Esophagus squamous epithelium (tissue), 5 donors: Measurements from ENCODE around the gene IL10RA. TPM values are rescaled to one million over a fixed set of nuclear protein-coding genes. Genes with fewer than 3 reads are reported as not detected.
"Not testable (repeated sequence)": the region's sequence is repeated elsewhere in the genome, so short reads cannot be mapped to it uniquely, and the experiment has no call there.

Source experiments
- DNase-seq: peaks from one replicate; lab custom pipeline; 2025; lab: John Stamatoyannopoulos, UW
- H3K27ac ChIP-seq, 4 donors: fragments of 200-600 bp; sonication (generic); one replicate each; pipeline ENCODE4 v1.5.1; 2016 to 2019; ENCODE audit warnings: mild to moderate bottlenecking in 1 of 4
- H3K27me3 ChIP-seq, 4 donors: fragments of 200-600 bp; sonication (generic); 1 replicate in 3 of 4; 2 replicates in 1 of 4; pipeline versions ENCODE4 v1.5.1 to v1.6.0; 2017 to 2021; ENCODE audit warnings: antibody characterized with exemption in 1 of 4
- H3K36me3 ChIP-seq, 3 donors: fragments of 200-600 bp; sonication (generic); one replicate each; pipeline ENCODE4 v1.5.1; 2016 to 2019
- H3K4me1 ChIP-seq, 3 donors: fragments of 200-600 bp; sonication (generic); one replicate each; pipeline ENCODE4 v1.5.1; 2017 to 2019
- H3K4me3 ChIP-seq, 4 donors: fragments of 200-600 bp; sonication (generic); 1 replicate in 3 of 4; 2 replicates in 1 of 4; pipeline ENCODE4 v1.5.1; 2016 to 2019; ENCODE audit warnings: mild to moderate bottlenecking in 2 of 4, moderate library complexity in 1 of 4
- H3K9me3 ChIP-seq, 3 donors: fragments of 200-600 bp; sonication (generic); one replicate each; pipeline ENCODE4 v1.5.1; 2016 to 2019
- POLR2A ChIP-seq, 4 donors: fragments of 450-650 bp; IDR thresholded peaks; one replicate each; pipeline ENCODE4 v1.6.1; 2017; ENCODE audit warnings: antibody characterized with exemption in 4 of 4, mild to moderate bottlenecking in 4 of 4, moderate library complexity in 3 of 4
- WGBS, 2 donors: methylation state at CpG; one replicate each; pipeline ENCODE4 v1.1.5; 2018; 5-methylcytosine and 5-hydroxymethylcytosine counted together
- intact Hi-C: fragments of 100-400 bp; cut with DNase I; formaldehyde crosslinking; loops from one replicate; pipeline ENCODE4 v1.15.0; 2022
- total RNA-seq, 4 donors: library from RNA; depleted of rRNA; stranded (reverse); fragments of >200 nt; gene quantifications; one replicate each; pipeline ENCODE4 v1.1.0, GENCODE V29; 2016
- TF ChIP-seq, protein P1 (sequence below), 6 experiments: fragments of 450-650 bp in 4 of 6; fragments of 200-600 bp in 2 of 6; sonication (generic) in 2 of 6; IDR thresholded peaks; one replicate each; pipeline ENCODE4 v1.5.1; 2016 to 2019; ENCODE audit warnings: antibody characterized with exemption in 6 of 6, mild to moderate bottlenecking in 4 of 6, moderate library complexity in 4 of 6
- donor health status: DM: yes; HTN: yes; CAD: no.

Gene IL10RA
- total RNA-seq, 4 donors from 2014 or later: 2.2 to 21.2 (median 11.3) TPM

DNA sequence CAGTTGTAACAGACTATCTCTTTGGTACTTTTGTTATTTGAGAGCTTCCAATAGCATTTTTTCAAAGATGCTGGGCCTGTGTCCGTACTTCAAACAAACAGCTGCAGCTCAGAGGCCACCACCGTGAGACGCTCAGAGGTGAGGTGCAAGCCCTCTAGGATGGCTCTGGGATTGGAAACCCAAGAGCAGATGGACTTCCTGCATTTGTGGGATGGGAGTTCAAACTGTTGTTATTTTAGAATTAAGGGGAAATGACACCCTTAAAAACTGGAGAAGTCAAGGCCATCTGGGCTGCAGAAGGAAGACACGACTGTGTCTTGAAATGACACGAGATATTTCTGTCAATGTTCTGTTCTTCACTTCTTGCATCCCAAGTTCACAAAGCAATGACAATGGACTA is 9.2 kb upstream of the IL10RA start:
- Histone ChIP-seq H3K27me3 (peaks cover 0 to 40% (median 0%) of the 10 kb centered on the region in 4 donors), H3K4me1 (peaks cover 0 to 11% (median 6%) of the 10 kb centered on the region in 3 donors), H3K36me3 (no peaks in the 10 kb centered on the region), H3K9me3 (no peaks in the 10 kb centered on the region), H3K27ac (no peak overlapping the region), H3K4me3 (no peak overlapping the region)
- no peak for DNase-seq
- 77 to 83% methylated on average over 4 to 5 of the region's 5 CpGs for WGBS, 2 donors
- TF ChIP-seq POLR2A (IDR thresholded peaks at IDR 0.05): no peak
- TF ChIP-seq, protein P1, sequence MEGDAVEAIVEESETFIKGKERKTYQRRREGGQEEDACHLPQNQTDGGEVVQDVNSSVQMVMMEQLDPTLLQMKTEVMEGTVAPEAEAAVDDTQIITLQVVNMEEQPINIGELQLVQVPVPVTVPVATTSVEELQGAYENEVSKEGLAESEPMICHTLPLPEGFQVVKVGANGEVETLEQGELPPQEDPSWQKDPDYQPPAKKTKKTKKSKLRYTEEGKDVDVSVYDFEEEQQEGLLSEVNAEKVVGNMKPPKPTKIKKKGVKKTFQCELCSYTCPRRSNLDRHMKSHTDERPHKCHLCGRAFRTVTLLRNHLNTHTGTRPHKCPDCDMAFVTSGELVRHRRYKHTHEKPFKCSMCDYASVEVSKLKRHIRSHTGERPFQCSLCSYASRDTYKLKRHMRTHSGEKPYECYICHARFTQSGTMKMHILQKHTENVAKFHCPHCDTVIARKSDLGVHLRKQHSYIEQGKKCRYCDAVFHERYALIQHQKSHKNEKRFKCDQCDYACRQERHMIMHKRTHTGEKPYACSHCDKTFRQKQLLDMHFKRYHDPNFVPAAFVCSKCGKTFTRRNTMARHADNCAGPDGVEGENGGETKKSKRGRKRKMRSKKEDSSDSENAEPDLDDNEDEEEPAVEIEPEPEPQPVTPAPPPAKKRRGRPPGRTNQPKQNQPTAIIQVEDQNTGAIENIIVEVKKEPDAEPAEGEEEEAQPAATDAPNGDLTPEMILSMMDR (IDR thresholded peaks at IDR 0.05): no peak
- intact Hi-C loops: no loop called here

DNA sequence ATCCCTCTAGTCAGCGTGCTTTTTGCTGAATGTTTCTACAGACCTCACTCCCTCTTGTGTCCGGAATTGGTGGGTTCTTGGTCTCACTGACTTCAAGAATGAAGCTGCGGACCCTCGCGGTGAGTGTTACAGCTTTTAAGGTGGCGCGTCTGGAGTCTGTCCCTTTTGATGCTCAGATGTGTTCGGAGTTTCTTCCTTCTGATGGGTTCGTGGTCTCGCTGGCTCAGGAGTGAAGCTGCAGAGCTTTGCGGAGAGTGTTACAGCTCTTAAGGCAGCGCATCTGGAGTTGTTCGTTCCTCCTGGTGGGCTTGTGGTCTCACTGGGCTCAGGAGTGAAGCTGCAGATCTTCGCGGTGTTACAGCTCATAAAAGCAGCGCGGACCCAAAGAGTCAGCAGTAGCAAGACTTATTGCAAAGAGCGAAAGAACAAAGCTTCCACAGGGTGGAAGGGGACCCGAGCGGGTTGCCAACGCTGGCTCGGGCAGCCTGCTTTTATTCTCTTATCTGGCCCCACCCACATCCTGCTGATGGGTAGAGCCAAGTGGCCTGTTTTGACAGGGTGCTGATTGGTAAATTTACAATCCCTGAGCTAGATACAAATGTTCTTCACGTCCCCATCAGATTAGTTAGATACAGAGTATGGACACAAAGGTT is 8.5 kb upstream of the IL10RA start:
- H3K9me3 ChIP-seq, H3K36me3 ChIP-seq, intact Hi-C loops, H3K27ac ChIP-seq, DNase-seq, H3K4me3 ChIP-seq, H3K4me1 ChIP-seq: not testable (repeated sequence)
- WGBS, 2 donors: 79 to 84% methylated on average over 14 to 15 of the region's 23 CpGs
- H3K27me3 ChIP-seq: peaks cover 0 to 33% (median 0%) of the 10 kb centered on the region in 4 donors

DNA sequence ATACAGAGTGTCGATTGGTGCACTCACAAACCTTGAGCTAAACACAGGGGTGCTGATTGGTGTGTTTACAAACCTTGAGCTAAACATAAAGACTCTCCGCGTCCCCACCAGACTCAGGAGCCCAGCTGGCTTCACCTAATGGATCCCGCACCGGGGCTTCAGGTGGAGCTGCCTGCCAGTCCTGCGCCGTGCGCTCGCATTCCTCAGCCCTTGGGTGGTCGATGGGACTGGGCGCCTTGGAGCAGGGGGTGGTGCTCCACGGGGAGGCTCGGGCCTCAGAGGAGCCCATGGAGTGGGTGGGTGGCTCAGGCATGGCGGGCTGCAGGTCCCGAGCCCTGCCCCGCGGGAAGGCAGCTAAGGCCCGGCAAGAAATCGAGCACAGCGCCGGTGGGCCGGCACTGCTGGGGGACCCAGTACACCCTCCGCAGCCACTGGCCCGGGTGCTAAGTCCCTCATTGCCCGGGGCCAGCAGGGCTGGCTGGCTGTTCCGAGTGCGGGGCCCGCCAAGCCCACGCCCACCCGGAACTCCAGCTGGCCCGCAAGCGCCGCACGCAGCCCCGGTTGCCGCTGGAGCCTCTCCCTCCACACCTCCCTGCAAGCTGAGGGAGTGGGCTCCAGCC is 7.8 kb upstream of the IL10RA start:
- intact Hi-C loops: not testable (repeated sequence)

DNA sequence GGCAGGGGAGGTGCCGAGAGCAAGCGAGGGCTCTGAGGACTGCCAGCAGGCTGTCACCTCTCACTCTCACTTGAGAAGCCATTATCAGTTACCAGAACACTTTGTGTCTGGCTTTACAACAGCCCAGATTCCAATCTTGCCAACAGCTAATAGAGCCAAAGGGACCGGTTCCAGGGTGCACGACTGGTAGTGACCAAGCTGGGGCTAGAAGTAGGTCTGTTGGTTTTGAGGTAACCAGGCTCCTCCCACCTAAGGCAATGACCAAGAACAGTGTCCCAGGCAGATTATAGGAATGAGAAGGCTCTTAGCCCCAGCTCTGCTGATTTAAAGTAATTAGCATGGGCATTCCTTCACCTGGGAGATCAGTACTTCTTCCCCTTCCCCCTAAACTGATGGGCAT is 7.2 kb upstream of the IL10RA start:
- no peak for DNase-seq
- Histone ChIP-seq H3K36me3 (no peaks in the 10 kb centered on the region), H3K9me3 (no peaks in the 10 kb centered on the region), H3K27me3 (peaks cover 0 to 29% (median 0%) of the 10 kb centered on the region in 4 donors), H3K4me3 (no peak overlapping the region), H3K27ac (peak overlapping the region in 2 of 4 donors; percentile 52 to 62), H3K4me1 (no peaks in the 10 kb centered on the region)
- WGBS, 2 donors: 68 to 83% methylated on average over 2 to 4 of the region's 4 CpGs
- TF ChIP-seq POLR2A (IDR thresholded peaks at IDR 0.05): no peak
- TF ChIP-seq, protein P1 (IDR thresholded peaks at IDR 0.05): no peak
- intact Hi-C loops: no loop called here

More for the DNA sequence above, 7.8 kb upstream of the IL10RA start:
- not testable (repeated sequence) for H3K4me1 ChIP-seq, DNase-seq, H3K9me3 ChIP-seq, H3K4me3 ChIP-seq, H3K36me3 ChIP-seq, H3K27ac ChIP-seq
- 73 to 97% methylated on average over 2 to 7 of the region's 36 CpGs for WGBS, 2 donors
- peaks cover 0 to 29% (median 0%) of the 10 kb centered on the region in 4 donors for H3K27me3 ChIP-seq

DNA sequence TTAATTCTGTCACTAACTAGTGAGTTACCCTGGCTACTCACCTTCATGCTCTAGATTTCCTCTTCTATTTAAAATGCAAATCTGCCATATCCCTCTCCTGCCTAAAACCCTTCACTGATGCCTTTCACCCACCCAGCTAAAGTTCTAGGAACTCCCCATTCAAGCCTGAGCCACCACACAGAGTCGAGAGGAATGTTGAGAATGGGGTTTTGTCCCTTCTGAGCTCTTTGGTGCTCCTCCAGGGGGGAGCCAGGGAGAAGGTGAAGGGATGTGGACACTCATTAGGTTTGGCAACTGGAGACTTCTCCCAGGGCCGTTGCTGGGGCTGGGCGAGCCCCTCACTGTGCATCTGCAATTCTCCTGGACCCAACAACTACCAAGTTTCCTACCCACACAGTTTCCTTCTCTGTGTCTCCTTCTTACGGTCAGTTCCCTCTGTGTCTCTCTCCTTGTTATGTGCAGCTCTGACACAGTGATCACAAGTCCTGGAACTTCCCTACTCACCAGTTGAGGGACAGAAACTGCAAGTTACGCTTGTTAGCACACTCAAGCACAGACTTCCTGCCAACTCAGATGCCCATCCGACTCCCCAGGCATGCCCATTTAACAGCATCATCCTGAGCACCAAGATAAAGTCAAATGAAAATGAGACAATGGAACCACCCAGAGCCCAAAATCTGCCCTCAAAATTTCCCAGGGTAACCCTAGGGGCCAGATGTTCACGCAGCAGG is 6.5 kb upstream of the IL10RA start:
- Histone ChIP-seq H3K4me3 (no peak overlapping the region), H3K27me3 (peaks cover 0 to 29% (median 0%) of the 10 kb centered on the region in 4 donors), H3K36me3 (no peaks in the 10 kb centered on the region), H3K9me3 (no peaks in the 10 kb centered on the region), H3K4me1 (no peaks in the 10 kb centered on the region), H3K27ac (peak overlapping the region in 2 of 4 donors; percentile 52 to 62)
- no peak for DNase-seq
- TF ChIP-seq, protein P1 (IDR thresholded peaks at IDR 0.05): no peak
- peak in 2 of 4 donors; percentile 24 to 42 for TF ChIP-seq POLR2A (IDR thresholded peaks at IDR 0.05)
- WGBS, 2 donors: 67 to 72% methylated on average over 7 of the region's 7 CpGs
- intact Hi-C loops: no loop called here

DNA sequence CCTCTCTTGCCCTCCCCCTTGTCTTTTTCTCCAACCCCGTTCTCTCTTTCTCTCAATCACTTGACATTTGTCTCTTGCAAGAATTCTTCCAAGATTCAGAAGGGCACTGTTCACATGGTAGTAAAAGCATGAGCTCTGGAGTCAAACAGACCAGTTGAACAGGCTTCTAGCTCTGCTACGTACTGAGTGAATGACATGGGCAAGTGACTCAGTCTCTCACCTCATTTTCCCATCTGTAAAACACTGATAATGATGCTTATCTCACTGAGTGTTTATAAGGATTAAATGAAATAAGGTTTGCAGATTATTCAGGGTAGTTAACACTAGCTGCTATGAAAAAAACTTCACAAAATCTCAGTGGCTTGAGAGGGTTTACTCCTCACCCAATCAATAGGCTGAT is 5.9 kb upstream of the IL10RA start:
- no peaks in the 10 kb centered on the region for H3K4me1 ChIP-seq
- DNase-seq: no peak
- no peaks in the 10 kb centered on the region for H3K36me3 ChIP-seq
- TF ChIP-seq POLR2A (IDR thresholded peaks at IDR 0.05): no peak
- TF ChIP-seq, protein P1 (IDR thresholded peaks at IDR 0.05): no peak
- no peak overlapping the region for H3K4me3 ChIP-seq
- H3K9me3 ChIP-seq: no peaks in the 10 kb centered on the region
- H3K27ac ChIP-seq: no peak overlapping the region
- intact Hi-C loops: no loop called here
- H3K27me3 ChIP-seq: peaks cover 0 to 29% (median 0%) of the 10 kb centered on the region in 4 donors
- WGBS, 2 donors: 27 to 38% methylated on average over 2 of the region's 2 CpGs
